Fibroblast of pulmonary artery (primary cell): ENCODE measurements around the gene ARID4B.
"Not testable (repeated sequence)": the region's sequence is repeated elsewhere in the genome, so short reads cannot be mapped to it uniquely, and the experiment has no call there.

Experiments used
- DNase-seq: peaks from one replicate; pipeline ENCODE4 v3.0.0-alpha.2; 2010; ENCODE audit warnings: low read depth
- H3K4me3 ChIP-seq: replicated peaks from 2 replicates; pipeline ENCODE4 v1.5.1; 2011; ENCODE audit warnings: low read depth, mild to moderate bottlenecking, control low read depth, low read length, moderate library complexity
- TF ChIP-seq, protein P1 (sequence below): IDR thresholded peaks from 2 replicates; pipeline ENCODE4 v1.5.1; 2011; ENCODE audit warnings: mild to moderate bottlenecking, control low read depth, low read length, inconsistent platforms; ENCODE audit errors: missing control alignments

ARID4B gene

DNA sequence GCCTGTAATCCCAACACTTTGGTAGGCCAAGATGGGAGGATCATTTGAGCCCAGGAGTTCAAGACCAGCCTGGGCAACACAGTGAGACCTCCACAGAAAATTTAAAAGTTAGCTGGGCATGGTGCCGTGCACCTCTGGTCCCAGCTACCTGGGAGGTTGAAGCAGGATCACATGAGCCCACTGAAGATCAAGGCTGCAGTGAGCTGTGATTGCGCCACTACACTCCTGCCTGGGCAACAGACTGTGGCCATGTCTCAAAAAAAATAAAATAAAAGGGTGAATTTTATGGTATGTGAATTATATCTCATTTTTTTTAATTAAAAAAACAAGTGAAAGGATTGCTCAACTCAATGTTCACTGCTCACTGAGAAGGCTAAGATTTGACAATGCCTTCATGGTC is 8.7 kb downstream of the ARID4B start:
- TF ChIP-seq, protein P1, sequence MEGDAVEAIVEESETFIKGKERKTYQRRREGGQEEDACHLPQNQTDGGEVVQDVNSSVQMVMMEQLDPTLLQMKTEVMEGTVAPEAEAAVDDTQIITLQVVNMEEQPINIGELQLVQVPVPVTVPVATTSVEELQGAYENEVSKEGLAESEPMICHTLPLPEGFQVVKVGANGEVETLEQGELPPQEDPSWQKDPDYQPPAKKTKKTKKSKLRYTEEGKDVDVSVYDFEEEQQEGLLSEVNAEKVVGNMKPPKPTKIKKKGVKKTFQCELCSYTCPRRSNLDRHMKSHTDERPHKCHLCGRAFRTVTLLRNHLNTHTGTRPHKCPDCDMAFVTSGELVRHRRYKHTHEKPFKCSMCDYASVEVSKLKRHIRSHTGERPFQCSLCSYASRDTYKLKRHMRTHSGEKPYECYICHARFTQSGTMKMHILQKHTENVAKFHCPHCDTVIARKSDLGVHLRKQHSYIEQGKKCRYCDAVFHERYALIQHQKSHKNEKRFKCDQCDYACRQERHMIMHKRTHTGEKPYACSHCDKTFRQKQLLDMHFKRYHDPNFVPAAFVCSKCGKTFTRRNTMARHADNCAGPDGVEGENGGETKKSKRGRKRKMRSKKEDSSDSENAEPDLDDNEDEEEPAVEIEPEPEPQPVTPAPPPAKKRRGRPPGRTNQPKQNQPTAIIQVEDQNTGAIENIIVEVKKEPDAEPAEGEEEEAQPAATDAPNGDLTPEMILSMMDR, result no peak
- DNase-seq, result no peak
- no peak overlapping the region for H3K4me3 ChIP-seq

DNA sequence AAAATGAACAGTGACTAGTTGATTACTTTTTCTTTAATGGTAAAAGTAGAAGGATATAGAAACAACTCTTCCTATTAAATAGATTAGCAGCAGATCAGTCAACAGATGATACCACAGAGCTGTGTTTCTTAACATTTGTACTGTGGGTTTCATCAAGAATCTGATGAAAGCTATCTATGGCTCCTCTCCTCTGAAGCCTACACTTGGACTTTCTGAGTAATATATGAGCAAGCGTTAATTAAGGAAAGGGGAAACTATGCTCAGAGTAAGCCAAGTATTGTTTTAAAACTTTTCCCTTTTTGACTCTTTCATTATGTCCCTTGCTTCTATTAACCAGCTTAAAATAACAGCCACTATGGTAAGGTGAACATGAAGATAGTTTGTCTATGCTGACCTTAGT is 10.8 kb downstream of the ARID4B start:
- TF ChIP-seq, protein P1, result no peak
- no peak overlapping the region for H3K4me3 ChIP-seq

DNA sequence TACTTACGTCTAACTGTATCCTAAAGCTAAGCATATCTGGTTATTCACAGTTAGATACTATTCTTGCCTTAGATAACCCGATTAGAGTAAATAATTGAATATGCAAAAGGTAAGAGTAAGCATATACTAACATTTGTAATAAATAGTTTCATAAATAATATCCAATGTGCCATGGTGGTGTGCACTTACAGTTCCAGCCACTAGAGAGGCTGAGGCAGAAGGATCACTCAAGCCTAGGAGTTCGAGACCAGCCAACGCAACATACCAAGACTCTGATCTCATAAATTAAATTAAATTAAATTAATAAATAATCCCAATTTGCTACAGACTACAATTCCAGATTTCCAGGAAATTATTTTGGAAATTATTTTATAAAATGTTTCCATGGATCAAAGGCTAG is 12.2 kb downstream of the ARID4B start:
- no peak overlapping the region for H3K4me3 ChIP-seq
- TF ChIP-seq, protein P1, result no peak
- DNase-seq, result no peak

More for the DNA sequence above, 10.8 kb downstream of the ARID4B start:
- no peak for DNase-seq

DNA sequence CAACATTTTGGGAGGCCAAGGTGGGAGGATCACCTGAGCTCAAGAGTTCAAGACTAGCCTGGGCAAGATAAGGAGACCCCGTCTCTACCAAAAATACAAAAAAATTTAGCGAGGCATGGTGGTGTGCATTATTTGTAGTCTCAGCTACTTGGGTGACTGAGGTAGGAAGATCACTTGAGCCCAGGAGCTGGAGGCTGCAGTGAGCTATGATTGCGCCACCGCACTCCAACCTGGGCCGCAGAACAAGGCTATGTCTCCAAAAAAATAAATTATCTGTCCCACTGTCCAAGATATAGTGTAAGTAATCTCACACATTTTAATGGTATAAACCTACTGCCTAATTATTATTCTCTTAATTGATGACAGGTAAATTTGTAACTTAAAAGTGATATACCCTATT is 12.8 kb downstream of the ARID4B start:
- no peak for DNase-seq
- TF ChIP-seq, protein P1, result no peak
- no peak overlapping the region for H3K4me3 ChIP-seq

DNA sequence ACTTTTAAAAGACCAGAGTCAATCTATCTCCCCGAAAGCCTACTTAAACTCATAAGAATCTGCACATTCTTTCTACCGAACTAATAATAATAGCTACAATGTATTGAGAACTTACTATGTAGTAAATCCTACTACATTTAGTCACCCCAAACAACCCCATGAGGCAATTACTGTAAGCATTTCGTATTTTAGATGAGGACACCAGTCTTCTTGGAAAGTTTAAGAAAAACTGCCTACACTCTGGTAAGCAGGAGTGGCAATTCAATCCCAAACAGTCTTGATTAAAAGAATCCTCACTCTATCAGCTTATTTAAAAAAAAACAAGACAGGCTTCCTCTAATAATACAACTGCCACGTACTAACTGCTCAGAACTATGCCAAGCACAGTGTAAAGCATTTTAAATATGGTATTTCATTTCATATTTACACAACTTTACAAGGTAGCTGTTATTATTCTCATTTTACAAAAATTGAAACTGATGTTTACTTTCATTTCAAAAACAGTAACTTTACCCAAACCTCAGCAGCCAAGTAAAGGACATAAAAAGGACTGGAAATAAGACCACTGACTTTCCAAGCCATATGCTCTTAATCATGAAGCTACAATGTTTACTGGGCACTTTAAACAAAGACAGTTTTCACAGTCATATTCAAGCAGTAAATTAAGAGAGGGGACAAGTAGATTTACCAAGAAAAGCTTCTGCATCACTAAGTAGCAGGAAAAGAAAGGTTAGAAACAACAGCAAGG is 13.9 kb downstream of the ARID4B start:
- no peak for DNase-seq
- H3K4me3 ChIP-seq, result no peak overlapping the region
- TF ChIP-seq, protein P1, result no peak

DNA sequence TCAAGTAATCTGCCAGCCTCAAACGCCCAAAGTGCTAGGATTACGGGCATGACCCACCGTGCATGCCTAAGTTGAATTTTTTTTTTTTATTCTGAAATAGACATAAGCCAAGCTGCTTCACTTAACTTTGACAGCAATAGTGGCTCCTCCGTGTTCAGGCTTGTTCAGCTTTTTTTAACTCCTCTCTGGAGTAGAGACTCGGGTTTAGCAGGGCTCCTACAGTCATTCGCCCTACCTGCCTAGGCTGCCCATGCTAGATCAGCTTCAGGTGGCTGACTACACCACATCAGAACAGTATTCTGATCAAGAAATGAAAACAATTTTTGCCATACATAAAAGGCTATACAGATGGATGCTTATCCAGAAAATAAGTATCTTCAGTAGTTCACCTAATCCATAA is 14.7 kb downstream of the ARID4B start:
- no peak overlapping the region for H3K4me3 ChIP-seq
- no peak for DNase-seq
- TF ChIP-seq, protein P1, result no peak

DNA sequence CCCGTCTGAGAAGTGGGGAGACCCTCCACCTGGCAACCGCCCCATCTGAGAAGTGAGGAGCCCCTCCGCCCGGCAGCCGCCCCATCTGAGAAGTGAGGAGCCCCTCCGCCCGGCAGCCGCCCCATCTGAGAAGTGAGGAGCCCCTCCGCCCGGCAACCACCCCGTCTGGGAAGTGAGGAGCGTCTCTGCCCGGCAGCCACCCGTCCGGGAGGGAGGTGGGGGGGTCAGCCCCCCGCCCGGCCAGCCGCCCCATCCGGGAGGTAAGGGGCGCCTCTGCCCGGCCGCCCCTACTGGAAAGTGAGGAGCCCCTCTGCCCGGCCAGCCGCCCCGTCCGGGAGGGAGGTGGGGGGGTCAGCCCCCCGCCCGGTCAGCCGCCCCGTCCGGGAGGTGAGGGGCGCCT is 18.8 kb downstream of the ARID4B start:
- DNase-seq, H3K4me3 ChIP-seq: not testable (repeated sequence)
